Suprapubic skin (tissue), 4 donors: ENCODE measurements around the gene GSTM4.

Experiments used
- CTCF ChIP-seq, 2 donors: fragments of 200-600 bp in 1 of 2; fragments of 450-650 bp in 1 of 2; sonication (generic) in 1 of 2; IDR thresholded peaks; one replicate each; pipeline ENCODE4 v1.5.1; 2016 to 2019; ENCODE audit warnings: antibody characterized with exemption in 2 of 2, mild to moderate bottlenecking in 1 of 2, moderate library complexity in 1 of 2
- EP300 ChIP-seq: sonication (generic); formaldehyde crosslinking; IDR thresholded peaks from one replicate; pipeline ENCODE4 v1.6.1; 2017; ENCODE audit warnings: antibody characterized with exemption
- POLR2A ChIP-seq, 2 donors: fragments of 450-650 bp; IDR thresholded peaks; one replicate each; pipeline ENCODE4 v1.6.1; 2017; ENCODE audit warnings: antibody characterized with exemption in 2 of 2, mild to moderate bottlenecking in 2 of 2, moderate library complexity in 2 of 2
- POLR2AphosphoS5 ChIP-seq, 3 donors: sonication (generic); formaldehyde crosslinking; IDR thresholded peaks; one replicate each; pipeline ENCODE4 v1.6.1; 2017; ENCODE audit warnings: antibody characterized with exemption in 3 of 3

GRCh38 chr1:109669246-109669948 is 13.5 kb downstream of the GSTM4 start:
- TF ChIP-seq POLR2A (IDR thresholded peaks at IDR 0.05) (no peak), CTCF (IDR thresholded peaks at IDR 0.05) (no peak), POLR2AphosphoS5 (IDR thresholded peaks at IDR 0.05) (no peak), EP300 (no peak)
